ENCODE measurements around the gene ACSM5. TPM values are rescaled to one million over a fixed set of nuclear protein-coding genes. Genes with fewer than 3 reads are reported as not detected.
"Not testable (repeated sequence)": the region's sequence is repeated elsewhere in the genome, so short reads cannot be mapped to it uniquely, and the experiment has no call there.

The ACSM5 gene
- total and polyA plus RNA-seq, 2 of the 4 experiments (the other 2 are of a cell fraction) = not detected

GRCh38 chr16:20438950-20439349 is 29.6 kb downstream of the ACSM5 start:
- H4K5ac ChIP-seq (ENCODE audit: low read depth, low read length); H2AK9ac ChIP-seq (replicated peaks; ENCODE audit: low read depth, low read length, poor library complexity); ATAC-seq (ENCODE audit: low read depth); H3K4me3 ChIP-seq (ENCODE audit: insufficient read depth, low read depth, low read length); H3K9ac ChIP-seq (ENCODE audit: low read depth, low read length); H4K20me1 ChIP-seq (ENCODE audit: insufficient read depth, low read length); H2BK120ac ChIP-seq (ENCODE audit: low read depth, low read length); H3K79me1 ChIP-seq (ENCODE audit: low read depth in 1 of 2, low read length in 2 of 2); H2BK15ac ChIP-seq (ENCODE audit: low read depth, low read length); H3K4ac ChIP-seq (ENCODE audit: low read depth, low read length); H2AK5ac ChIP-seq (ENCODE audit: low read depth, low read length); BruUV-seq (replicated peaks); DNase-seq; H4K91ac ChIP-seq (ENCODE audit: insufficient read depth, low read depth, low read length); H2AFZ ChIP-seq (replicated peaks; ENCODE audit: low read length, poor library complexity); H2BK5ac ChIP-seq (ENCODE audit: low read depth, low read length, poor library complexity, severe bottlenecking); H3K4me1 ChIP-seq (ENCODE audit: control insufficient read depth, insufficient read depth, low read length); H4K8ac ChIP-seq (ENCODE audit: low read depth in 2 of 2, low read length in 2 of 2); POLR2A ChIA-PET (ENCODE audit: unreplicated experiment); in situ Hi-C loops (cut with MboI; ENCODE audit: low sequenced_read_pairs); H3K4me2 ChIP-seq (ENCODE audit: low read depth, low read length); H3K9me3 ChIP-seq (ENCODE audit: control insufficient read depth, insufficient read depth, low read length); H2BK20ac ChIP-seq (ENCODE audit: low read depth, low read length); dilution Hi-C loops (cut with HindIII; ENCODE audit: low sequenced_read_pairs, unreplicated experiment); H3K18ac ChIP-seq (ENCODE audit: low read depth, low read length); H3K36me3 ChIP-seq (ENCODE audit: control insufficient read depth, insufficient read depth, low read length); CTCF ChIA-PET; H3K27ac ChIP-seq (ENCODE audit: insufficient read depth, low read length); H3K14ac ChIP-seq (replicated peaks; ENCODE audit: low read depth, low read length); H3K23ac ChIP-seq (ENCODE audit: low read depth, low read length); H3K9me1 ChIP-seq (ENCODE audit: insufficient read depth, low read length); H3K27me3 ChIP-seq (ENCODE audit: control insufficient read depth, insufficient read depth, low read length); intact Hi-C loops (cut with micrococcal nuclease); H3K56ac ChIP-seq (ENCODE audit: extremely low read depth, insufficient read depth, low read length): not testable (repeated sequence)
- no CpG with 5 or more reads among the region's 2 CpGs for WGBS, 2 experiments (ENCODE audit: extremely low coverage in 2 of 2, insufficient read length in 1 of 2)

GRCh38 chr16:20439820-20440231 is 30.5 kb downstream of the ACSM5 start:
- H4K20me1 ChIP-seq (ENCODE audit: insufficient read depth, low read length); H3K9me3 ChIP-seq (ENCODE audit: control insufficient read depth, insufficient read depth, low read length); CTCF ChIA-PET; in situ Hi-C loops (cut with MboI; ENCODE audit: low sequenced_read_pairs); DNase-seq; H3K27ac ChIP-seq (ENCODE audit: insufficient read depth, low read length); H3K4ac ChIP-seq (ENCODE audit: low read depth, low read length); H3K23ac ChIP-seq (ENCODE audit: low read depth, low read length); H4K5ac ChIP-seq (ENCODE audit: low read depth, low read length); H2AK9ac ChIP-seq (replicated peaks; ENCODE audit: low read depth, low read length, poor library complexity); H3K14ac ChIP-seq (replicated peaks; ENCODE audit: low read depth, low read length); H2AK5ac ChIP-seq (ENCODE audit: low read depth, low read length); H3K9ac ChIP-seq (ENCODE audit: low read depth, low read length); H3K79me1 ChIP-seq (ENCODE audit: low read depth in 1 of 2, low read length in 2 of 2); intact Hi-C loops (cut with micrococcal nuclease); dilution Hi-C loops (cut with HindIII; ENCODE audit: low sequenced_read_pairs, unreplicated experiment); H3K9me1 ChIP-seq (ENCODE audit: insufficient read depth, low read length); ATAC-seq (ENCODE audit: low read depth); H2BK20ac ChIP-seq (ENCODE audit: low read depth, low read length); H2BK5ac ChIP-seq (ENCODE audit: low read depth, low read length, poor library complexity, severe bottlenecking); H3K27me3 ChIP-seq (ENCODE audit: control insufficient read depth, insufficient read depth, low read length); H2BK120ac ChIP-seq (ENCODE audit: low read depth, low read length); H2AFZ ChIP-seq (replicated peaks; ENCODE audit: low read length, poor library complexity); H3K4me2 ChIP-seq (ENCODE audit: low read depth, low read length); H4K91ac ChIP-seq (ENCODE audit: insufficient read depth, low read depth, low read length); H3K4me1 ChIP-seq (ENCODE audit: control insufficient read depth, insufficient read depth, low read length); BruUV-seq (replicated peaks); H2BK15ac ChIP-seq (ENCODE audit: low read depth, low read length); H3K36me3 ChIP-seq (ENCODE audit: control insufficient read depth, insufficient read depth, low read length); H4K8ac ChIP-seq (ENCODE audit: low read depth in 2 of 2, low read length in 2 of 2); H3K56ac ChIP-seq (ENCODE audit: extremely low read depth, insufficient read depth, low read length); H3K4me3 ChIP-seq (ENCODE audit: insufficient read depth, low read depth, low read length); POLR2A ChIA-PET (ENCODE audit: unreplicated experiment); H3K18ac ChIP-seq (ENCODE audit: low read depth, low read length): not testable (repeated sequence)
- WGBS, 2 experiments (ENCODE audit: extremely low coverage in 2 of 2, insufficient read length in 1 of 2) = no CpG with 5 or more reads among the region's 3 CpGs
